HepG2 (cell line): ENCODE results near the gene NOL8. TPM values are rescaled to one million over a fixed set of nuclear protein-coding genes. Genes with fewer than 3 reads are reported as not detected.

Source experiments
- ARHGAP35 ChIP-seq: sonication (generic); formaldehyde crosslinking; IDR thresholded peaks from 2 replicates; pipeline ENCODE4 v1.9.0; 2022; ENCODE audit warnings: mild to moderate bottlenecking, inconsistent platforms, moderate library complexity, missing genetic modification reagents, borderline replicate concordance
- ATRX ChIP-seq: sonication (generic); formaldehyde crosslinking; IDR thresholded peaks from 2 replicates; pipeline ENCODE4 v1.4.0; 2020; ENCODE audit warnings: missing genetic modification reagents, borderline replicate concordance
- CENPT ChIP-seq: sonication (generic); formaldehyde crosslinking; IDR thresholded peaks from 2 replicates; pipeline ENCODE4 v1.8.0; 2022; ENCODE audit warnings: low read depth, mild to moderate bottlenecking, moderate library complexity, missing genetic modification reagents
- FOXM1 ChIP-seq: sonication (generic); formaldehyde crosslinking; IDR thresholded peaks from 2 replicates; pipeline ENCODE4 v1.5.0; 2020; ENCODE audit warnings: missing genetic modification reagents
- HDAC1 ChIP-seq: sonication (generic); formaldehyde crosslinking; IDR thresholded peaks from 2 replicates; pipeline ENCODE4 v1.5.1; 2020; ENCODE audit warnings: mild to moderate bottlenecking, missing genetic modification reagents
- HHEX ChIP-seq: IDR thresholded peaks from 2 replicates; pipeline ENCODE4 v1.6.1; 2016; ENCODE audit warnings: control low read depth
- KMT2B ChIP-seq: IDR thresholded peaks from 2 replicates; pipeline ENCODE4 v1.6.1; 2016; ENCODE audit warnings: missing genetic modification reagents, missing compliant biosample characterization
- NFKBIZ ChIP-seq: IDR thresholded peaks from 2 replicates; pipeline ENCODE4 v1.6.1; 2018; ENCODE audit warnings: missing genetic modification reagents, missing compliant biosample characterization
- SAFB2 ChIP-seq: sonication (generic); formaldehyde crosslinking; IDR thresholded peaks from 2 replicates; pipeline ENCODE4 v1.5.1; 2020; ENCODE audit warnings: missing genetic modification reagents, low read depth, mild to moderate bottlenecking, borderline replicate concordance
- ZNF326 ChIP-seq: sonication (generic); formaldehyde crosslinking; IDR thresholded peaks from 2 replicates; pipeline ENCODE4 v1.4.0; 2020; ENCODE audit warnings: missing genetic modification reagents, borderline replicate concordance
- ZNF446 ChIP-seq: sonication (generic); formaldehyde crosslinking; IDR thresholded peaks from 2 replicates; pipeline ENCODE4 v1.5.0; 2020; ENCODE audit warnings: mild to moderate bottlenecking, missing genetic modification reagents
- ZNF674 ChIP-seq: sonication (generic); formaldehyde crosslinking; IDR thresholded peaks from 2 replicates; pipeline ENCODE4 v1.5.0; 2020; ENCODE audit warnings: low read depth, mild to moderate bottlenecking, missing genetic modification reagents
- ZNF792 ChIP-seq: IDR thresholded peaks from 2 replicates; pipeline ENCODE4 v1.6.1; 2016
- polyA plus RNA-seq, 8 experiments: library from polyadenylated mRNA; depleted of rRNA in 3 of 8; stranded (reverse) in 7 of 8; unstranded in 1 of 8; fragments of >200 nt; fragmentation: Illumina TruSeq in 4 of 8; extraction: Trizol in 4 of 8; gene quantifications; 2 replicates each; pipeline versions ENCODE4 v1.2.1 to v1.2.3, GENCODE V29; 2011 to 2016; ENCODE audit warnings: low read depth in 4 of 8, missing spikeins in 1 of 8, mixed read lengths in 1 of 8; ENCODE audit not compliant: insufficient read depth in 1 of 8
- total RNA-seq, 5 experiments: library from RNA; depleted of rRNA; stranded (reverse); fragments of >200 nt; fragmentation: Illumina TruSeq; extraction: Trizol; gene quantifications; 2 replicates each; pipeline ENCODE4 v1.2.3, GENCODE V29; 2016; ENCODE audit warnings: low read depth in 1 of 5
- TF ChIP-seq, protein P1 (sequence below): sonication (generic); formaldehyde crosslinking; IDR thresholded peaks from 2 replicates; pipeline ENCODE4 v1.9.0; 2021; ENCODE audit warnings: missing genetic modification reagents, mild to moderate bottlenecking, borderline replicate concordance
- TF ChIP-seq, protein P2 (sequence below): sonication (generic); formaldehyde crosslinking; conservative IDR thresholded peaks from 2 replicates; pipeline ENCODE4 v1.4.0; 2020; ENCODE audit warnings: missing genetic modification reagents
- TF ChIP-seq, protein P3 (sequence below): sonication (generic); formaldehyde crosslinking; IDR thresholded peaks from 2 replicates; pipeline ENCODE4 v1.4.0; 2020; ENCODE audit warnings: missing genetic modification reagents
- TF ChIP-seq, protein P4 (sequence below): sonication (generic); formaldehyde crosslinking; IDR thresholded peaks from 2 replicates; pipeline ENCODE4 v1.4.0; 2020; ENCODE audit warnings: missing genetic modification reagents

The NOL8 gene
- total and polyA plus RNA-seq, 2 of the 13 experiments (the other 11 are each of a cell fraction or from before 2014, with no cell fraction given): 12.8 to 36.3 TPM

DNA sequence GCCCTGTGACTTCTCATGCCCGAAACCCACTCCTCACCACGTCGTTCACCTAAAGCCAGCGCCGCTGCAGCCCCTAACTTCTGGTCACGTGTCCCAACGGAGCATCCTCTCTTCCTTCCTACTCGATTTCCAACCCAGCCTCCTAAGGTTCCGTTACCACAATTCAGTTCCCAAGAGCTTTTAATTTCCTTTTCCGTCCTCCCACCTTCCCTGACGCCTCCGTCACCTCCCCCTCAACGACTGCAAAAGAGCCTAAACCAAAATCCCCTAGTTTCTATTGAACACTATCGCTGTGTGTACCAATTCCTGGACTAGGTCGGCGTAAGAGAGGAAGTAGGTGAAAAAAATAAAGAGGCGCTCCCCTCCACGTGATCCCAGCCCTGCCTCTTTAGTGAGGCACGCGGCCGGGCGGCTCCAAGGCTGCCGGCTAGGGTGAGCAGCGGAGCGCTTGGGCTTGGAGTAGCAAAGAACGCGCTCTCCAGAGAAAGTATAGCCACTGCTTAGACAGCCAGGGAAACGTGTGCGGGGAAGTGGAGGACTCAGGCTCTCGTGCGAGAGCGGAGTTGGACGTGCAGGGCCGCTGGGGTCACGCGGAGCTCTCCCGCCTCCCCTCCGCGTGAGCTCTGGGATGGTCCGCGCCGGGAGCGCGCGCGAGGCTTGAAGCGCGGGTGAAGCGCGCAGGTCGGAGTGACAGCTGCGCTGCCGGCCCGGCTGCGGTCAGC, at the start of gene NOL8, which contains the start of gene CENPP (continued):
- TF ChIP-seq SAFB2 (CRISPR knock-in tag) (peak; percentile 72; the same call in 1 of the 2 replicates), ZNF326 (CRISPR knock-in tag) (no peak), ARHGAP35 (CRISPR knock-in tag) (peak; percentile 29; the same call in 1 of the 2 replicates), ZNF674 (no peak), NFKBIZ (CRISPR knock-in tag) (no peak), HHEX (CRISPR knock-in tag) (no peak), ZNF446 (CRISPR knock-in tag) (no peak), HDAC1 (CRISPR knock-in tag) (peak; percentile 100), ZNF792 (CRISPR knock-in tag) (no peak; the same call in 1 of the 2 replicates), ATRX (no peak), KMT2B (CRISPR knock-in tag) (peak; percentile 97), FOXM1 (CRISPR knock-in tag) (no peak), CENPT (CRISPR knock-in tag) (no peak)
- TF ChIP-seq, protein P1, sequence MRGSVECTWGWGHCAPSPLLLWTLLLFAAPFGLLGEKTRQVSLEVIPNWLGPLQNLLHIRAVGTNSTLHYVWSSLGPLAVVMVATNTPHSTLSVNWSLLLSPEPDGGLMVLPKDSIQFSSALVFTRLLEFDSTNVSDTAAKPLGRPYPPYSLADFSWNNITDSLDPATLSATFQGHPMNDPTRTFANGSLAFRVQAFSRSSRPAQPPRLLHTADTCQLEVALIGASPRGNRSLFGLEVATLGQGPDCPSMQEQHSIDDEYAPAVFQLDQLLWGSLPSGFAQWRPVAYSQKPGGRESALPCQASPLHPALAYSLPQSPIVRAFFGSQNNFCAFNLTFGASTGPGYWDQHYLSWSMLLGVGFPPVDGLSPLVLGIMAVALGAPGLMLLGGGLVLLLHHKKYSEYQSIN (CRISPR knock-in tag): no peak
- TF ChIP-seq, protein P2, sequence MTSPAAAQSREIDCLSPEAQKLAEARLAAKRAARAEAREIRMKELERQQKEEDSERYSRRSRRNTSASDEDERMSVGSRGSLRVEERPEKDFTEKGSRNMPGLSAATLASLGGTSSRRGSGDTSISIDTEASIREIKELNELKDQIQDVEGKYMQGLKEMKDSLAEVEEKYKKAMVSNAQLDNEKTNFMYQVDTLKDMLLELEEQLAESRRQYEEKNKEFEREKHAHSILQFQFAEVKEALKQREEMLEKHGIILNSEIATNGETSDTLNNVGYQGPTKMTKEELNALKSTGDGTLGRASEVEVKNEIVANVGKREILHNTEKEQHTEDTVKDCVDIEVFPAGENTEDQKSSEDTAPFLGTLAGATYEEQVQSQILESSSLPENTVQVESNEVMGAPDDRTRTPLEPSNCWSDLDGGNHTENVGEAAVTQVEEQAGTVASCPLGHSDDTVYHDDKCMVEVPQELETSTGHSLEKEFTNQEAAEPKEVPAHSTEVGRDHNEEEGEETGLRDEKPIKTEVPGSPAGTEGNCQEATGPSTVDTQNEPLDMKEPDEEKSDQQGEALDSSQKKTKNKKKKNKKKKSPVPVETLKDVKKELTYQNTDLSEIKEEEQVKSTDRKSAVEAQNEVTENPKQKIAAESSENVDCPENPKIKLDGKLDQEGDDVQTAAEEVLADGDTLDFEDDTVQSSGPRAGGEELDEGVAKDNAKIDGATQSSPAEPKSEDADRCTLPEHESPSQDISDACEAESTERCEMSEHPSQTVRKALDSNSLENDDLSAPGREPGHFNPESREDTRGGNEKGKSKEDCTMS (CRISPR knock-in tag): no peak
- TF ChIP-seq, protein P3, sequence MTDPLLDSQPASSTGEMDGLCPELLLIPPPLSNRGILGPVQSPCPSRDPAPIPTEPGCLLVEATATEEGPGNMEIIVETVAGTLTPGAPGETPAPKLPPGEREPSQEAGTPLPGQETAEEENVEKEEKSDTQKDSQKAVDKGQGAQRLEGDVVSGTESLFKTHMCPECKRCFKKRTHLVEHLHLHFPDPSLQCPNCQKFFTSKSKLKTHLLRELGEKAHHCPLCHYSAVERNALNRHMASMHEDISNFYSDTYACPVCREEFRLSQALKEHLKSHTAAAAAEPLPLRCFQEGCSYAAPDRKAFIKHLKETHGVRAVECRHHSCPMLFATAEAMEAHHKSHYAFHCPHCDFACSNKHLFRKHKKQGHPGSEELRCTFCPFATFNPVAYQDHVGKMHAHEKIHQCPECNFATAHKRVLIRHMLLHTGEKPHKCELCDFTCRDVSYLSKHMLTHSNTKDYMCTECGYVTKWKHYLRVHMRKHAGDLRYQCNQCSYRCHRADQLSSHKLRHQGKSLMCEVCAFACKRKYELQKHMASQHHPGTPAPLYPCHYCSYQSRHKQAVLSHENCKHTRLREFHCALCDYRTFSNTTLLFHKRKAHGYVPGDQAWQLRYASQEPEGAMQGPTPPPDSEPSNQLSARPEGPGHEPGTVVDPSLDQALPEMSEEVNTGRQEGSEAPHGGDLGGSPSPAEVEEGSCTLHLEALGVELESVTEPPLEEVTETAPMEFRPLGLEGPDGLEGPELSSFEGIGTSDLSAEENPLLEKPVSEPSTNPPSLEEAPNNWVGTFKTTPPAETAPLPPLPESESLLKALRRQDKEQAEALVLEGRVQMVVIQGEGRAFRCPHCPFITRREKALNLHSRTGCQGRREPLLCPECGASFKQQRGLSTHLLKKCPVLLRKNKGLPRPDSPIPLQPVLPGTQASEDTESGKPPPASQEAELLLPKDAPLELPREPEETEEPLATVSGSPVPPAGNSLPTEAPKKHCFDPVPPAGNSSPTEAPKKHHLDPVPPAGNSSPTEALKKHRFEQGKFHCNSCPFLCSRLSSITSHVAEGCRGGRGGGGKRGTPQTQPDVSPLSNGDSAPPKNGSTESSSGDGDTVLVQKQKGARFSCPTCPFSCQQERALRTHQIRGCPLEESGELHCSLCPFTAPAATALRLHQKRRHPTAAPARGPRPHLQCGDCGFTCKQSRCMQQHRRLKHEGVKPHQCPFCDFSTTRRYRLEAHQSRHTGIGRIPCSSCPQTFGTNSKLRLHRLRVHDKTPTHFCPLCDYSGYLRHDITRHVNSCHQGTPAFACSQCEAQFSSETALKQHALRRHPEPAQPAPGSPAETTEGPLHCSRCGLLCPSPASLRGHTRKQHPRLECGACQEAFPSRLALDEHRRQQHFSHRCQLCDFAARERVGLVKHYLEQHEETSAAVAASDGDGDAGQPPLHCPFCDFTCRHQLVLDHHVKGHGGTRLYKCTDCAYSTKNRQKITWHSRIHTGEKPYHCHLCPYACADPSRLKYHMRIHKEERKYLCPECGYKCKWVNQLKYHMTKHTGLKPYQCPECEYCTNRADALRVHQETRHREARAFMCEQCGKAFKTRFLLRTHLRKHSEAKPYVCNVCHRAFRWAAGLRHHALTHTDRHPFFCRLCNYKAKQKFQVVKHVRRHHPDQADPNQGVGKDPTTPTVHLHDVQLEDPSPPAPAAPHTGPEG: 0 out of 2 replicates have a peak, but pooled peaks have one; percentile 15
- TF ChIP-seq, protein P4, sequence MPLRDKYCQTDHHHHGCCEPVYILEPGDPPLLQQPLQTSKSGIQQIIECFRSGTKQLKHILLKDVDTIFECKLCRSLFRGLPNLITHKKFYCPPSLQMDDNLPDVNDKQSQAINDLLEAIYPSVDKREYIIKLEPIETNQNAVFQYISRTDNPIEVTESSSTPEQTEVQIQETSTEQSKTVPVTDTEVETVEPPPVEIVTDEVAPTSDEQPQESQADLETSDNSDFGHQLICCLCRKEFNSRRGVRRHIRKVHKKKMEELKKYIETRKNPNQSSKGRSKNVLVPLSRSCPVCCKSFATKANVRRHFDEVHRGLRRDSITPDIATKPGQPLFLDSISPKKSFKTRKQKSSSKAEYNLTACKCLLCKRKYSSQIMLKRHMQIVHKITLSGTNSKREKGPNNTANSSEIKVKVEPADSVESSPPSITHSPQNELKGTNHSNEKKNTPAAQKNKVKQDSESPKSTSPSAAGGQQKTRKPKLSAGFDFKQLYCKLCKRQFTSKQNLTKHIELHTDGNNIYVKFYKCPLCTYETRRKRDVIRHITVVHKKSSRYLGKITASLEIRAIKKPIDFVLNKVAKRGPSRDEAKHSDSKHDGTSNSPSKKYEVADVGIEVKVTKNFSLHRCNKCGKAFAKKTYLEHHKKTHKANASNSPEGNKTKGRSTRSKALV (CRISPR knock-in tag): peak; percentile 81
